Iris pigment epithelial cell (primary cell): ENCODE measurements around the gene GALNTL6.

Source experiments
- DNase-seq: peaks from one replicate; pipeline ENCODE4 v3.0.0-alpha.2; 2011; ENCODE audit warnings: low read depth

Gene GALNTL6

DNA sequence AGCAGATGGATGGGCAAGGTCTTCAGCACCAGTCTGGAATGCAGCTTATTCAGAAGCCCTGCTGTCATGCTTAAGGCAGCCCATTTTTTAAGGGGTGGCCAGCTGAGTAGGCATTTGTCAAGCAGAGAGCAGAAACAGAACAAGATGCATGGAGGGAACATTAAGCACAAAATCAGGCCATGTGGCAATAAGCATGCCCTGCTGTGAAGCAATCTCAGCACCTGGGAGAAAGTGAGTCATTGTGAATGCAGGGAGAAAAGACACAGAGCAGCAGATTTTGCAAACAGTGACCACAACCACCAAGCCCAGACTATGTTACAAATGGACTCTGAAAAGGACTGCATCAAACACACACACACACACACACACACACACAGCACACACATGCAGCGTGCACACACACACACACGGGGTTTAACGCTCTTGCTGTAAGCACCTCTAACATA, 1261.3 kb downstream of the GALNTL6 start:
- peak; percentile 95 for DNase-seq

DNA sequence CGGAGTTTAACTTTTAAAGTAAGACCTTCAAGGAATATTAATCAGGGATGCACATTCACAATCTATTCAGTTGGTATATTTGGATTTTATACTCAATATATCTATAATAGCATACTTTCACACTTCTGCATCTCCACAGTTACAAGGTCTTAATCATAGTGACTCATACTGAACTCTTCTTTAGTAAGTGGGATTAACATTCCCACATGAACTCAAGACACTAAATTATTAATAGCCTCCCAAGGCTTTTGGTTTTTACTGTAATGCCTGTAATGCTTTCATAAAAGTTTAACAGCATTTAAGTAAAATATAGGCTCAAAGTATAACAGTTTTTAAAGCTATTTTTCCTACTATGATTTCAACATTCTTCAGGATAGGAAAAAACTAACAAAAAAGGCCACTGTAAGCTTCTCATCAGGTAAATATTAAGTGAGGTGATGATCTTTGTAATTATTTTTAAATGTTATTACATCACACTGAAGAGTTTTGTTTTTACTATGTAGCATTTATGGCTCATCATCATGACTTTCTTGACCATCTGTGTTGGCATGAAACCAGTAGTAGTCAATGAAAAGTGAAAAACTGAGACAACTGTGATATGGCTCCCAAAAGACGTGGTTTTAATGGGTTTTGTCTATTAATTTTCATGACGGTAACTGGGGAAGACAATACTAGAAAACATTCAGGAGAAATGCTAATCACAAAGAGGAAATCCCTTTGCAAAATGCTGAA, 1263.9 kb downstream of the GALNTL6 start:
- peak; percentile 50 for DNase-seq

DNA sequence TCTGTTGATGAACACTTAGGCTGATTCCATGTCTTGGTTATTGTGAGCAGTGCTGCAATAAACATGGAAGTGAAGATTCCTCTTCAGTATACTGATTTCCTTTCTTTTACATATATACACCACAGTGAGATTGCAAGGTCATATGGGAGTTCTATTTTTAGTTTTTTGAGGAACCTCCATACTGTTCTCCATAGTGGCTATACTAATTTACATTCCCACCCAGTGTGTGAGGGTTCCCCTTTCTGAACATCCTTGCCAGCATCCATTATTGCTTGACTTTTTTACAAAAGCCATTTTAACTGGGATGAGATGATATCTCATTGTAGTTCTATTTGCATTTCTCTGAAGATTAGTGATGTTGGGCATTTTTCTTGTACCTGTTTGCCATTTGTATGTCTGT, 1274.9 kb downstream of the GALNTL6 start:
- DNase-seq: no peak
